GM23338 (cell line): Measurements from ENCODE around the gene RBM38. TPM values are rescaled to one million over a fixed set of nuclear protein-coding genes. Genes with fewer than 3 reads are reported as not detected.

Experiments
- ATAC-seq: fragments of 200-7000 bp; cut with Tn5 transposase; 3 replicates; pipeline ENCODE4 v1.9.1; 2020
- DNase-seq: peaks from one replicate; pipeline ENCODE4 v3.0.0-alpha.2; 2015; ENCODE audit warnings: low spot score
- H2AFZ ChIP-seq: fragments of 200-600 bp; sonication (generic); 2 replicates; pipeline ENCODE4 v1.8.0; 2016; ENCODE audit warnings: antibody characterized with exemption, mild to moderate bottlenecking, moderate library complexity
- H3F3A ChIP-seq: fragments of 200-600 bp; sonication (generic); replicated peaks from 2 replicates; pipeline ENCODE4 v1.8.0; 2017; ENCODE audit warnings: antibody characterized with exemption, mixed run types, low read depth
- H3K27ac ChIP-seq: fragments of 200-600 bp; sonication (generic); 2 replicates; pipeline ENCODE4 v1.6.1; 2016; ENCODE audit warnings: low read depth
- H3K27me3 ChIP-seq: fragments of 200-600 bp; sonication (generic); 2 replicates; pipeline ENCODE4 v1.8.0; 2016; ENCODE audit warnings: mild to moderate bottlenecking, mixed run types, moderate library complexity; ENCODE audit not compliant: insufficient read depth
- H3K36me3 ChIP-seq: fragments of 200-600 bp; sonication (generic); 2 replicates; pipeline ENCODE4 v1.8.0; 2016; ENCODE audit warnings: mild to moderate bottlenecking; ENCODE audit not compliant: insufficient read depth
- H3K4me1 ChIP-seq: fragments of 200-600 bp; sonication (generic); 2 replicates; pipeline ENCODE4 v1.8.0; 2016; ENCODE audit warnings: mild to moderate bottlenecking, moderate library complexity; ENCODE audit not compliant: insufficient read depth
- H3K4me2 ChIP-seq: fragments of 200-600 bp; sonication (generic); 2 replicates; pipeline ENCODE4 v1.7.1; 2017; ENCODE audit warnings: mixed run types
- H3K4me3 ChIP-seq: fragments of 200-600 bp; sonication (generic); 2 replicates; pipeline ENCODE4 v1.6.1; 2016; ENCODE audit warnings: mixed run types
- H3K79me2 ChIP-seq: fragments of 200-600 bp; sonication (generic); replicated peaks from 2 replicates; pipeline ENCODE4 v1.8.0; 2017; ENCODE audit warnings: mild to moderate bottlenecking; ENCODE audit not compliant: insufficient read depth
- H3K9me2 ChIP-seq: fragments of 200-600 bp; sonication (generic); 2 replicates; pipeline ENCODE4 v1.8.0; 2017; ENCODE audit not compliant: insufficient read depth
- H4K20me1 ChIP-seq: fragments of 200-600 bp; sonication (generic); replicated peaks from 2 replicates; pipeline ENCODE4 v1.8.0; 2017; ENCODE audit warnings: mild to moderate bottlenecking; ENCODE audit not compliant: insufficient read depth
- H3K27ac Mint-ChIP-seq: 2 replicates; pipeline ENCODE4 v1.8.0; 2020; ENCODE audit warnings: inconsistent platforms, mild to moderate bottlenecking, moderate library complexity, mixed read lengths
- H3K27me3 Mint-ChIP-seq: 3 replicates; pipeline ENCODE4 v1.8.0; 2022; ENCODE audit warnings: low read depth, mild to moderate bottlenecking, moderate library complexity, mixed read lengths, inconsistent platforms; ENCODE audit not compliant: insufficient read depth, poor library complexity
- H3K36me3 Mint-ChIP-seq: 3 replicates; pipeline ENCODE4 v1.8.0; 2021; ENCODE audit warnings: low read depth, mild to moderate bottlenecking, inconsistent platforms, moderate library complexity, mixed read lengths
- H3K4me1 Mint-ChIP-seq: 3 replicates; pipeline ENCODE4 v1.8.0; 2020; ENCODE audit warnings: mild to moderate bottlenecking, inconsistent platforms, mixed read lengths
- H3K4me3 Mint-ChIP-seq: 3 replicates; pipeline ENCODE4 v1.8.0; 2021; ENCODE audit warnings: moderate library complexity, mild to moderate bottlenecking, inconsistent platforms, mixed read lengths
- H3K9me3 Mint-ChIP-seq: 3 replicates; pipeline ENCODE4 v1.8.0; 2020; ENCODE audit warnings: moderate library complexity, mild to moderate bottlenecking, inconsistent platforms, mixed read lengths
- CREB1 ChIP-seq: fragments of 250-450 bp; sonication (Bioruptor Pico); IDR thresholded peaks from 2 replicates; pipeline ENCODE4 v1.5.0; 2020; ENCODE audit warnings: low read depth, mild to moderate bottlenecking, moderate library complexity
- EZH2 ChIP-seq: fragments of 200-600 bp; sonication (generic); IDR thresholded peaks from one replicate; pipeline ENCODE4 v1.8.0; 2017; ENCODE audit warnings: antibody characterized with exemption, mild to moderate bottlenecking, low read depth; ENCODE audit not compliant: unreplicated experiment
- EZH2phosphoT487 ChIP-seq: fragments of 200-600 bp; sonication (generic); IDR thresholded peaks from one replicate; pipeline ENCODE4 v1.8.1; 2018; ENCODE audit warnings: antibody characterized with exemption; ENCODE audit not compliant: unreplicated experiment
- NANOG ChIP-seq: IDR thresholded peaks from 2 replicates; pipeline ENCODE4 v1.6.1; 2016; ENCODE audit warnings: antibody characterized with exemption, borderline replicate concordance
- STAT1 ChIP-seq: IDR thresholded peaks from one replicate; pipeline ENCODE4 v1.6.1; 2016; ENCODE audit warnings: antibody characterized with exemption; ENCODE audit not compliant: unreplicated experiment
- ZNF114 ChIP-seq: fragments of 250-450 bp; sonication (Bioruptor Pico); IDR thresholded peaks from 2 replicates; pipeline ENCODE4 v1.5.0; 2020; ENCODE audit warnings: mild to moderate bottlenecking, moderate library complexity
- ZNF331 ChIP-seq: fragments of 250-450 bp; sonication (Bioruptor Pico); IDR thresholded peaks from 2 replicates; pipeline ENCODE4 v1.5.0; 2020; ENCODE audit warnings: low read depth, mild to moderate bottlenecking, moderate library complexity
- polyA plus RNA-seq: library from polyadenylated mRNA; unstranded; fragments of >200 nt; fragmentation: Nextera tagmentation; extraction: Ambion mirVana; gene quantifications from 2 replicates; pipeline ENCODE4 v1.2.1, GENCODE V29; 2016
- total RNA-seq: library from RNA; depleted of rRNA; stranded (reverse); fragments of >200 nt; shearing (Covaris generic); gene quantifications from 2 replicates; pipeline ENCODE4 v1.2.3, GENCODE V29; 2014
- TF ChIP-seq, protein P1 (sequence below): fragments of 250-450 bp; sonication (Bioruptor Pico); IDR thresholded peaks from 2 replicates; pipeline ENCODE4 v1.5.0; 2020; ENCODE audit warnings: mild to moderate bottlenecking, moderate library complexity
- TF ChIP-seq, protein P2 (sequence below): IDR thresholded peaks from one replicate; pipeline ENCODE4 v1.6.1; 2018; ENCODE audit warnings: antibody characterized with exemption; ENCODE audit not compliant: unreplicated experiment
- TF ChIP-seq, protein P3 (sequence below): IDR thresholded peaks from 2 replicates; pipeline ENCODE4 v1.6.1; 2016; ENCODE audit warnings: antibody characterized with exemption
- TF ChIP-seq, protein P4 (sequence below), 2 experiments: fragments of 200-600 bp in 1 of 2; sonication (generic) in 1 of 2; conservative IDR thresholded peaks; 2 replicates each; pipeline versions ENCODE4 v1.5.1 to v1.6.1; 2016 to 2017; ENCODE audit warnings: antibody characterized with exemption in 2 of 2, low read depth in 2 of 2, mild to moderate bottlenecking in 2 of 2, moderate library complexity in 1 of 2

Gene RBM38
- total and polyA plus RNA-seq, 2 experiments from 2014 or later, result 22.9 to 80.5 TPM

DNA sequence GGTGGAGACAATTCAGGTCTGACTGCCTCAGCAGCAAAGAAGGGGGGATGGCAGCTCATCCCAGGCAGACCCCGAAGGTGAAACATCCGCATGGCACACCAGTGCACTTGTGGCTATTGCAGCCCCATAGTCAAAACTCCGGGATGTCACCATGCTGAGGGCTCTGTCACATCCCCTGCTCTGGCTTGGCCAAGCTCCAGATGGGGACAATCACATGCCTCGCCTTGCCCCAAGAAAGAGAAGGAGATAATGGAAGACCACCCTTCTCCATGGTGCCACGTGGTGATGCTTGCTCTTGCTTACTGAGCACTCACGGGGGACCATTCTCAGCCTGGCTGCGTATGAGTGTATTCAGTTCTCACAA is 60.2 kb downstream of the RBM38 start:
- Histone ChIP-seq H3K79me2 (no peaks in the 10 kb centered on the region), H3K4me2 (no peak overlapping the region), H4K20me1 (no peaks in the 10 kb centered on the region), H3K27me3 (no peaks in the 10 kb centered on the region), H3F3A (no peaks in the 10 kb centered on the region), H3K4me1 (no peaks in the 10 kb centered on the region), H3K36me3 (no peaks in the 10 kb centered on the region), H2AFZ (no peak overlapping the region), H3K27ac (no peak overlapping the region), H3K4me3 (no peak overlapping the region), H3K9me2 (no peaks in the 10 kb centered on the region)
- H3K9me3 Mint-ChIP-seq, result no peaks in the 10 kb centered on the region; the same call in 2 of the 3 replicates
- H3K36me3 Mint-ChIP-seq, result no peaks in the 10 kb centered on the region
- H3K4me3 Mint-ChIP-seq, result no peak overlapping the region
- peaks cover 10% of the 10 kb centered on the region; the same call in 2 of the 3 replicates for H3K4me1 Mint-ChIP-seq
- no peak for DNase-seq
- no peak overlapping the region for H3K27ac Mint-ChIP-seq
- H3K27me3 Mint-ChIP-seq, result peaks cover 7% of the 10 kb centered on the region
- TF ChIP-seq EZH2, result no peak
- no peak for TF ChIP-seq EZH2phosphoT487
- no peak for TF ChIP-seq STAT1
- TF ChIP-seq, protein P1, sequence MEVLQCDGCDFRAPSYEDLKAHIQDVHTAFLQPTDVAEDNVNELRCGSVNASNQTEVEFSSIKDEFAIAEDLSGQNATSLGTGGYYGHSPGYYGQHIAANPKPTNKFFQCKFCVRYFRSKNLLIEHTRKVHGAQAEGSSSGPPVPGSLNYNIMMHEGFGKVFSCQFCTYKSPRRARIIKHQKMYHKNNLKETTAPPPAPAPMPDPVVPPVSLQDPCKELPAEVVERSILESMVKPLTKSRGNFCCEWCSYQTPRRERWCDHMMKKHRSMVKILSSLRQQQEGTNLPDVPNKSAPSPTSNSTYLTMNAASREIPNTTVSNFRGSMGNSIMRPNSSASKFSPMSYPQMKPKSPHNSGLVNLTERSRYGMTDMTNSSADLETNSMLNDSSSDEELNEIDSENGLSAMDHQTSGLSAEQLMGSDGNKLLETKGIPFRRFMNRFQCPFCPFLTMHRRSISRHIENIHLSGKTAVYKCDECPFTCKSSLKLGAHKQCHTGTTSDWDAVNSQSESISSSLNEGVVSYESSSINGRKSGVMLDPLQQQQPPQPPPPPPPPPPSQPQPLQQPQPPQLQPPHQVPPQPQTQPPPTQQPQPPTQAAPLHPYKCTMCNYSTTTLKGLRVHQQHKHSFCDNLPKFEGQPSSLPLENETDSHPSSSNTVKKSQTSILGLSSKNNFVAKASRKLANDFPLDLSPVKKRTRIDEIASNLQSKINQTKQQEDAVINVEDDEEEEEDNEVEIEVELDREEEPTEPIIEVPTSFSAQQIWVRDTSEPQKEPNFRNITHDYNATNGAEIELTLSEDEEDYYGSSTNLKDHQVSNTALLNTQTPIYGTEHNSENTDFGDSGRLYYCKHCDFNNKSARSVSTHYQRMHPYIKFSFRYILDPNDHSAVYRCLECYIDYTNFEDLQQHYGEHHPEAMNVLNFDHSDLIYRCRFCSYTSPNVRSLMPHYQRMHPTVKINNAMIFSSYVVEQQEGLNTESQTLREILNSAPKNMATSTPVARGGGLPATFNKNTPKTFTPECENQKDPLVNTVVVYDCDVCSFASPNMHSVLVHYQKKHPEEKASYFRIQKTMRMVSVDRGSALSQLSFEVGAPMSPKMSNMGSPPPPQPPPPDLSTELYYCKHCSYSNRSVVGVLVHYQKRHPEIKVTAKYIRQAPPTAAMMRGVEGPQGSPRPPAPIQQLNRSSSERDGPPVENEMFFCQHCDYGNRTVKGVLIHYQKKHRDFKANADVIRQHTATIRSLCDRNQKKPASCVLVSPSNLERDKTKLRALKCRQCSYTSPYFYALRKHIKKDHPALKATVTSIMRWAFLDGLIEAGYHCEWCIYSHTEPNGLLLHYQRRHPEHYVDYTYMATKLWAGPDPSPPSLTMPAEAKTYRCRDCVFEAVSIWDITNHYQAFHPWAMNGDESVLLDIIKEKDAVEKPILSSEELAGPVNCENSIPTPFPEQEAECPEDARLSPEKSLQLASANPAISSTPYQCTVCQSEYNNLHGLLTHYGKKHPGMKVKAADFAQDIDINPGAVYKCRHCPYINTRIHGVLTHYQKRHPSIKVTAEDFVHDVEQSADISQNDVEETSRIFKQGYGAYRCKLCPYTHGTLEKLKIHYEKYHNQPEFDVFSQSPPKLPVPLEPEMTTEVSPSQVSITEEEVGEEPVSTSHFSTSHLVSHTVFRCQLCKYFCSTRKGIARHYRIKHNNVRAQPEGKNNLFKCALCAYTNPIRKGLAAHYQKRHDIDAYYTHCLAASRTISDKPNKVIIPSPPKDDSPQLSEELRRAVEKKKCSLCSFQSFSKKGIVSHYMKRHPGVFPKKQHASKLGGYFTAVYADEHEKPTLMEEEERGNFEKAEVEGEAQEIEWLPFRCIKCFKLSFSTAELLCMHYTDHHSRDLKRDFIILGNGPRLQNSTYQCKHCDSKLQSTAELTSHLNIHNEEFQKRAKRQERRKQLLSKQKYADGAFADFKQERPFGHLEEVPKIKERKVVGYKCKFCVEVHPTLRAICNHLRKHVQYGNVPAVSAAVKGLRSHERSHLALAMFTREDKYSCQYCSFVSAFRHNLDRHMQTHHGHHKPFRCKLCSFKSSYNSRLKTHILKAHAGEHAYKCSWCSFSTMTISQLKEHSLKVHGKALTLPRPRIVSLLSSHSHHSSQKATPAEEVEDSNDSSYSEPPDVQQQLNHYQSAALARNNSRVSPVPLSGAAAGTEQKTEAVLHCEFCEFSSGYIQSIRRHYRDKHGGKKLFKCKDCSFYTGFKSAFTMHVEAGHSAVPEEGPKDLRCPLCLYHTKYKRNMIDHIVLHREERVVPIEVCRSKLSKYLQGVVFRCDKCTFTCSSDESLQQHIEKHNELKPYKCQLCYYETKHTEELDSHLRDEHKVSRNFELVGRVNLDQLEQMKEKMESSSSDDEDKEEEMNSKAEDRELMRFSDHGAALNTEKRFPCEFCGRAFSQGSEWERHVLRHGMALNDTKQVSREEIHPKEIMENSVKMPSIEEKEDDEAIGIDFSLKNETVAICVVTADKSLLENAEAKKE (CRISPR knock-in tag), result no peak
- TF ChIP-seq ZNF114 (CRISPR knock-in tag), result no peak
- TF ChIP-seq, protein P2, sequence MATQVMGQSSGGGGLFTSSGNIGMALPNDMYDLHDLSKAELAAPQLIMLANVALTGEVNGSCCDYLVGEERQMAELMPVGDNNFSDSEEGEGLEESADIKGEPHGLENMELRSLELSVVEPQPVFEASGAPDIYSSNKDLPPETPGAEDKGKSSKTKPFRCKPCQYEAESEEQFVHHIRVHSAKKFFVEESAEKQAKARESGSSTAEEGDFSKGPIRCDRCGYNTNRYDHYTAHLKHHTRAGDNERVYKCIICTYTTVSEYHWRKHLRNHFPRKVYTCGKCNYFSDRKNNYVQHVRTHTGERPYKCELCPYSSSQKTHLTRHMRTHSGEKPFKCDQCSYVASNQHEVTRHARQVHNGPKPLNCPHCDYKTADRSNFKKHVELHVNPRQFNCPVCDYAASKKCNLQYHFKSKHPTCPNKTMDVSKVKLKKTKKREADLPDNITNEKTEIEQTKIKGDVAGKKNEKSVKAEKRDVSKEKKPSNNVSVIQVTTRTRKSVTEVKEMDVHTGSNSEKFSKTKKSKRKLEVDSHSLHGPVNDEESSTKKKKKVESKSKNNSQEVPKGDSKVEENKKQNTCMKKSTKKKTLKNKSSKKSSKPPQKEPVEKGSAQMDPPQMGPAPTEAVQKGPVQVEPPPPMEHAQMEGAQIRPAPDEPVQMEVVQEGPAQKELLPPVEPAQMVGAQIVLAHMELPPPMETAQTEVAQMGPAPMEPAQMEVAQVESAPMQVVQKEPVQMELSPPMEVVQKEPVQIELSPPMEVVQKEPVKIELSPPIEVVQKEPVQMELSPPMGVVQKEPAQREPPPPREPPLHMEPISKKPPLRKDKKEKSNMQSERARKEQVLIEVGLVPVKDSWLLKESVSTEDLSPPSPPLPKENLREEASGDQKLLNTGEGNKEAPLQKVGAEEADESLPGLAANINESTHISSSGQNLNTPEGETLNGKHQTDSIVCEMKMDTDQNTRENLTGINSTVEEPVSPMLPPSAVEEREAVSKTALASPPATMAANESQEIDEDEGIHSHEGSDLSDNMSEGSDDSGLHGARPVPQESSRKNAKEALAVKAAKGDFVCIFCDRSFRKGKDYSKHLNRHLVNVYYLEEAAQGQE, result no peak
- TF ChIP-seq CREB1 (CRISPR knock-in tag), result no peak
- TF ChIP-seq ZNF331 (CRISPR knock-in tag), result no peak
- TF ChIP-seq, protein P3, sequence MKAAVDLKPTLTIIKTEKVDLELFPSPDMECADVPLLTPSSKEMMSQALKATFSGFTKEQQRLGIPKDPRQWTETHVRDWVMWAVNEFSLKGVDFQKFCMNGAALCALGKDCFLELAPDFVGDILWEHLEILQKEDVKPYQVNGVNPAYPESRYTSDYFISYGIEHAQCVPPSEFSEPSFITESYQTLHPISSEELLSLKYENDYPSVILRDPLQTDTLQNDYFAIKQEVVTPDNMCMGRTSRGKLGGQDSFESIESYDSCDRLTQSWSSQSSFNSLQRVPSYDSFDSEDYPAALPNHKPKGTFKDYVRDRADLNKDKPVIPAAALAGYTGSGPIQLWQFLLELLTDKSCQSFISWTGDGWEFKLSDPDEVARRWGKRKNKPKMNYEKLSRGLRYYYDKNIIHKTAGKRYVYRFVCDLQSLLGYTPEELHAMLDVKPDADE, result no peak
- TF ChIP-seq NANOG, result no peak
- TF ChIP-seq, protein P4, sequence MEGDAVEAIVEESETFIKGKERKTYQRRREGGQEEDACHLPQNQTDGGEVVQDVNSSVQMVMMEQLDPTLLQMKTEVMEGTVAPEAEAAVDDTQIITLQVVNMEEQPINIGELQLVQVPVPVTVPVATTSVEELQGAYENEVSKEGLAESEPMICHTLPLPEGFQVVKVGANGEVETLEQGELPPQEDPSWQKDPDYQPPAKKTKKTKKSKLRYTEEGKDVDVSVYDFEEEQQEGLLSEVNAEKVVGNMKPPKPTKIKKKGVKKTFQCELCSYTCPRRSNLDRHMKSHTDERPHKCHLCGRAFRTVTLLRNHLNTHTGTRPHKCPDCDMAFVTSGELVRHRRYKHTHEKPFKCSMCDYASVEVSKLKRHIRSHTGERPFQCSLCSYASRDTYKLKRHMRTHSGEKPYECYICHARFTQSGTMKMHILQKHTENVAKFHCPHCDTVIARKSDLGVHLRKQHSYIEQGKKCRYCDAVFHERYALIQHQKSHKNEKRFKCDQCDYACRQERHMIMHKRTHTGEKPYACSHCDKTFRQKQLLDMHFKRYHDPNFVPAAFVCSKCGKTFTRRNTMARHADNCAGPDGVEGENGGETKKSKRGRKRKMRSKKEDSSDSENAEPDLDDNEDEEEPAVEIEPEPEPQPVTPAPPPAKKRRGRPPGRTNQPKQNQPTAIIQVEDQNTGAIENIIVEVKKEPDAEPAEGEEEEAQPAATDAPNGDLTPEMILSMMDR (conservative IDR thresholded peaks at IDR 0.05; ENCODE audit: low read depth in 2 of 2), result no peak
- no peak for ATAC-seq
